ENCODE measurements around the gene FSIP1. TPM values are rescaled to one million over a fixed set of nuclear protein-coding genes. Genes with fewer than 3 reads are reported as not detected.

Gene FSIP1
- polyA plus RNA-seq, 3 donors, result 0.10 to 0.48 (median 0.21) TPM

- peaks cover 1 to 3% (median 1%) of the 10 kb centered on the region in 3 donors for H3K27me3 Mint-ChIP-seq (ENCODE audit: low read depth in 3 of 3)
- H3K4me2 ChIP-seq (replicated peaks; ENCODE audit: extremely low read depth, low read length, poor library complexity, severe bottlenecking), result no peak overlapping the region
- no peak overlapping the region for H3K27ac ChIP-seq (ENCODE audit: low read depth in 1 of 2, low read length in 2 of 2)
- no peaks in the 10 kb centered on the region for H3K4me1 Mint-ChIP-seq
- peaks cover 40 to 88% of the 10 kb centered on the region in 2 donors for H3K36me3 ChIP-seq (replicated peaks in 1 of 2; ENCODE audit: control insufficient read depth in 1 of 2, insufficient read depth in 2 of 2, low read length in 2 of 2)
- H3K27me3 ChIP-seq (ENCODE audit: control insufficient read depth in 2 of 2, insufficient read depth in 2 of 2, low read length in 2 of 2), result no peaks in the 10 kb centered on the region
- no peak for TF ChIP-seq CTCF (IDR thresholded peaks at IDR 0.05)
- no peak overlapping the region for H3K4me3 Mint-ChIP-seq
- no peaks in the 10 kb centered on the region for H3K9me3 Mint-ChIP-seq
- no peak overlapping the region for H3K9ac ChIP-seq (ENCODE audit: insufficient read depth, low read length, poor library complexity, severe bottlenecking)
- DNase-seq, result peak in 1 of 3 donors; percentile 70
- H2AFZ ChIP-seq (ENCODE audit: insufficient read depth, low read depth, low read length, poor library complexity, severe bottlenecking), result no peak overlapping the region
- H3K9me3 ChIP-seq (replicated peaks in 1 of 2; ENCODE audit: control insufficient read depth in 1 of 2, insufficient read depth in 1 of 2, low read length in 2 of 2), result no peaks in the 10 kb centered on the region
- no peaks in the 10 kb centered on the region for H3K79me2 ChIP-seq (ENCODE audit: insufficient read depth, low read length)
- whole genome bisulfite sequencing (ENCODE audit: insufficient coverage), result 88% methylated on average over 6 of the region's 6 CpGs
- peak overlapping the region in 1 of 7 donors; percentile 6 for H3K27ac Mint-ChIP-seq
- peaks cover 86 to 92% of the 10 kb centered on the region in 2 donors for H3K36me3 Mint-ChIP-seq
- no peaks in the 10 kb centered on the region for H3K4me1 ChIP-seq (ENCODE audit: control insufficient read depth in 1 of 2, insufficient read depth in 2 of 2, low read length in 2 of 2)
- peaks cover 20% of the 10 kb centered on the region for H4K20me1 ChIP-seq (ENCODE audit: insufficient read depth, low read length)
- intact Hi-C loops (cut with micrococcal nuclease), result no loop called here
- H3K4me3 ChIP-seq (replicated peaks in 1 of 3; ENCODE audit: low read depth in 2 of 3, low read length in 3 of 3), result no peak overlapping the region
These were observed 190.1 kb downstream of the FSIP1 start for GRCh38 chr15:39592500-39592899.

- H3K27ac ChIP-seq (ENCODE audit: low read depth in 1 of 2, low read length in 2 of 2), result no peak overlapping the region
- peaks cover 24% of the 10 kb centered on the region for H4K20me1 ChIP-seq (ENCODE audit: insufficient read depth, low read length)
- intact Hi-C loops (cut with micrococcal nuclease), result no loop called here
- peaks cover 42 to 94% of the 10 kb centered on the region in 2 donors for H3K36me3 ChIP-seq (replicated peaks in 1 of 2; ENCODE audit: control insufficient read depth in 1 of 2, insufficient read depth in 2 of 2, low read length in 2 of 2)
- no peaks in the 10 kb centered on the region for H3K27me3 ChIP-seq (ENCODE audit: control insufficient read depth in 2 of 2, insufficient read depth in 2 of 2, low read length in 2 of 2)
- no peak overlapping the region for H3K4me2 ChIP-seq (replicated peaks; ENCODE audit: extremely low read depth, low read length, poor library complexity, severe bottlenecking)
- no peak overlapping the region for H3K4me3 ChIP-seq (replicated peaks in 1 of 3; ENCODE audit: low read depth in 2 of 3, low read length in 3 of 3)
- H3K79me2 ChIP-seq (ENCODE audit: insufficient read depth, low read length), result no peaks in the 10 kb centered on the region
- Mint-ChIP-seq H3K27me3 (ENCODE audit: low read depth in 3 of 3) (peaks cover 1 to 5% (median 5%) of the 10 kb centered on the region in 3 donors), H3K27ac (no peak overlapping the region), H3K9me3 (no peaks in the 10 kb centered on the region), H3K4me1 (no peaks in the 10 kb centered on the region), H3K36me3 (peaks cover 90 to 95% of the 10 kb centered on the region in 2 donors), H3K4me3 (no peak overlapping the region)
- no peak overlapping the region for H3K9ac ChIP-seq (ENCODE audit: insufficient read depth, low read length, poor library complexity, severe bottlenecking)
- DNase-seq, result no peak
- H3K9me3 ChIP-seq (replicated peaks in 1 of 2; ENCODE audit: control insufficient read depth in 1 of 2, insufficient read depth in 1 of 2, low read length in 2 of 2), result no peaks in the 10 kb centered on the region
- H3K4me1 ChIP-seq (ENCODE audit: control insufficient read depth in 1 of 2, insufficient read depth in 2 of 2, low read length in 2 of 2), result no peaks in the 10 kb centered on the region
- WGBS (ENCODE audit: insufficient coverage), result no CpG with 5 or more reads among the region's 2 CpGs
- H2AFZ ChIP-seq (ENCODE audit: insufficient read depth, low read depth, low read length, poor library complexity, severe bottlenecking), result no peak overlapping the region
- no peak for TF ChIP-seq CTCF (IDR thresholded peaks at IDR 0.05)
These were observed 190.7 kb downstream of the FSIP1 start for GRCh38 chr15:39591896-39592315.

Data from CD14-positive monocyte (primary cell).